ENCODE data around the gene SEC22A. TPM values are rescaled to one million over a fixed set of nuclear protein-coding genes. Genes with fewer than 3 reads are reported as not detected.

SEC22A gene
- polyA plus RNA-seq, 1 experiment, result 39.0 TPM

- no peak for TF ChIP-seq CTCF (IDR thresholded peaks at IDR 0.05; ENCODE audit: low read depth, low read length)
- H3K9me3 ChIP-seq (ENCODE audit: control insufficient read depth, insufficient read depth, low read length), result no peaks in the 10 kb centered on the region
- POLR2A ChIA-PET, result no interaction called here
- DNase-seq (ENCODE audit: low read depth, low spot score), result no peak
- no peak overlapping the region for H3K27ac ChIP-seq (ENCODE audit: low read depth, low read length)
- H3K27me3 ChIP-seq (ENCODE audit: control insufficient read depth, insufficient read depth, low read length), result peaks cover 62% of the 10 kb centered on the region
- CTCF ChIA-PET, result interaction anchor here (0.6 kb wide), 1 partner anchor 172 kb away, joined by 4 read pairs; no protein-coding TSS in a partner anchor
- no peak overlapping the region for H3K4me3 ChIP-seq (ENCODE audit: low read depth, low read length)
Measured at GRCh38 chr3:123317716-123318115, 116.0 kb downstream of the SEC22A start.

DNA sequence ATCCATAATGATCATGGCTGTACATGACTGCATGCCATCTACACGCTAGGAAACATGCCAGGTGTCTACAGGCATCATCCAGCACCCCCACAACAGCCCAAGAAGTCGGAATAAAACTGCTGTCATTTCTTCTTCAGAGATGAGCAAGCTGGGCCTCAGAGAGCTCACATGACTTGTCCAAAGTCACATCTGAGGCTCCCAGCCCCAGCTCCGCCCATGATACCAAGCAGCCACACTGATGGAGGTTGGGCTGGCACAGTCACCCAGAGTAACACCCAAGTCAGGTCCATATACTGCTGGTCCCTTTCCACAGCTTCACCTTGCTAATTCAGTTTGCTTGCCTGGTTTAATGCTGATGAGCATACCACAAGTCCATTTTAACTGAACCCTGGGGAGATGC, 116.6 kb downstream of the SEC22A start:
- DNase-seq (ENCODE audit: low read depth, low spot score), result no peak
- TF ChIP-seq CTCF (IDR thresholded peaks at IDR 0.05; ENCODE audit: low read depth, low read length), result no peak
- POLR2A ChIA-PET, result no interaction called here
- Histone ChIP-seq H3K9me3 (ENCODE audit: control insufficient read depth, insufficient read depth, low read length) (no peaks in the 10 kb centered on the region), H3K27ac (ENCODE audit: low read depth, low read length) (no peak overlapping the region), H3K4me3 (ENCODE audit: low read depth, low read length) (no peak overlapping the region), H3K27me3 (ENCODE audit: control insufficient read depth, insufficient read depth, low read length) (peaks cover 64% of the 10 kb centered on the region)
- CTCF ChIA-PET, result interaction anchor here (0.8 kb wide), 1 partner anchor 11 kb away, joined by 3 read pairs; no protein-coding TSS in a partner anchor

DNA sequence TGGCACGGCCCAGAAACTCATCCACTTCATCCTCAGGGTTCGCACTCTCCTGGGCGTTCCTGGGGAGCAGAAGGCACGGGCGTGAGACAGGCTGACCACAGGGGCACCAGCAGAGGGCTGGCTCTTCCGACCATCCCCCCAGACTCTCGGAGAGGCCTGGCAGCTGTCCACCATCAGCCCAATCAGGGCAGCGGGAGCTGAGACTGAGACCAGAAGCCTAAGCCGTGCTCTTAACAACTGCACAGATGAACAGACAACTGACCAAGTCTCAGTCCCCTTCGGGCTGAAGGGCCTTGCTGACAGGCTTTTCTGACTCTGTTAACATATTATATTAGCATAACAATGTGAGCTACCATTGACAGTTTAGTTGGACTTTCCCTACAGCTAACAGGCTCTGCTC, 118.0 kb downstream of the SEC22A start:
- TF ChIP-seq CTCF (IDR thresholded peaks at IDR 0.05; ENCODE audit: low read depth, low read length), result no peak
- peaks cover 62% of the 10 kb centered on the region for H3K27me3 ChIP-seq (ENCODE audit: control insufficient read depth, insufficient read depth, low read length)
- no peaks in the 10 kb centered on the region for H3K9me3 ChIP-seq (ENCODE audit: control insufficient read depth, insufficient read depth, low read length)
- H3K27ac ChIP-seq (ENCODE audit: low read depth, low read length), result no peak overlapping the region
- CTCF ChIA-PET, result interaction anchor here (0.9 kb wide), 1 partner anchor 9 kb away, joined by 4 read pairs; no protein-coding TSS in a partner anchor
- H3K4me3 ChIP-seq (ENCODE audit: low read depth, low read length), result no peak overlapping the region
- POLR2A ChIA-PET, result no interaction called here
- DNase-seq (ENCODE audit: low read depth, low spot score), result no peak

- peaks cover 63% of the 10 kb centered on the region for H3K27me3 ChIP-seq (ENCODE audit: control insufficient read depth, insufficient read depth, low read length)
- CTCF ChIA-PET, result interaction anchor here (0.9 kb wide), 1 partner anchor 9 kb away, joined by 4 read pairs; no protein-coding TSS in a partner anchor
- POLR2A ChIA-PET, result no interaction called here
Measured at GRCh38 chr3:123320221-123320620, 118.5 kb downstream of the SEC22A start.

DNA sequence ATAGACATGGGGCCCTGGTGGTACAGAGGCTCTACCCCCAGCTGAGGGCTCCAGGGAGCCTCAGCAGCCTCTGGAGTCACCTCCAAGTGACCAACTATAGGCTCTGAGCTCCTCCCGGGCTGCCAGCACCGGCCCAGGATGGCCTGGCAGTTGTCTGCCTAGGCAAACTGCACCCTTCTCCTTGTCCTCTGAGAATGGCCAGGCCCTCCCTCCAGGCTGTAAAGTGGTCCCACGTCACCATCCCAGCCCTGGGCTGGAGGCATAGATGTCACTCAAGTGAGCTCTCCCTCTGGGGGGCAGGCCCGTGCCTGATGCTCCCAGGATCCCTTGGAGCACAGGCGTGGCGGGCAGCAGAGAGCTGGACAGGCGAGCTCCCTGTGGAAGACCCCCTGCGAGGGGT, 120.1 kb downstream of the SEC22A start:
- DNase-seq (ENCODE audit: low read depth, low spot score), result no peak
- Histone ChIP-seq H3K27ac (ENCODE audit: low read depth, low read length) (no peak overlapping the region), H3K4me3 (ENCODE audit: low read depth, low read length) (no peak overlapping the region), H3K27me3 (ENCODE audit: control insufficient read depth, insufficient read depth, low read length) (peaks cover 63% of the 10 kb centered on the region), H3K9me3 (ENCODE audit: control insufficient read depth, insufficient read depth, low read length) (no peaks in the 10 kb centered on the region; the same call in 1 of the 2 replicates)
- POLR2A ChIA-PET, result no interaction called here
- no peak for TF ChIP-seq CTCF (IDR thresholded peaks at IDR 0.05; ENCODE audit: low read depth, low read length)
- CTCF ChIA-PET, result interaction anchor here (1.3 to 1.7 kb wide), 3 partner anchors 9 to 237 kb away, joined by 4 to 8 read pairs (median 4); no protein-coding TSS in a partner anchor

More at GRCh38 chr3:123320221-123320620, 118.5 kb downstream of the SEC22A start:
- no peaks in the 10 kb centered on the region for H3K9me3 ChIP-seq (ENCODE audit: control insufficient read depth, insufficient read depth, low read length)
- no peak overlapping the region for H3K27ac ChIP-seq (ENCODE audit: low read depth, low read length)
- H3K4me3 ChIP-seq (ENCODE audit: low read depth, low read length), result no peak overlapping the region
- DNase-seq (ENCODE audit: low read depth, low spot score), result no peak
- no peak for TF ChIP-seq CTCF (IDR thresholded peaks at IDR 0.05; ENCODE audit: low read depth, low read length)
